Measurements from ENCODE around the gene MAP2K6. TPM values are rescaled to one million over a fixed set of nuclear protein-coding genes. Genes with fewer than 3 reads are reported as not detected.

Gene MAP2K6
- total and polyA plus RNA-seq, 2 of the 8 experiments (the other 6 are each of a cell fraction or from before 2014, with no cell fraction given) = 11.0 to 44.1 TPM

DNA sequence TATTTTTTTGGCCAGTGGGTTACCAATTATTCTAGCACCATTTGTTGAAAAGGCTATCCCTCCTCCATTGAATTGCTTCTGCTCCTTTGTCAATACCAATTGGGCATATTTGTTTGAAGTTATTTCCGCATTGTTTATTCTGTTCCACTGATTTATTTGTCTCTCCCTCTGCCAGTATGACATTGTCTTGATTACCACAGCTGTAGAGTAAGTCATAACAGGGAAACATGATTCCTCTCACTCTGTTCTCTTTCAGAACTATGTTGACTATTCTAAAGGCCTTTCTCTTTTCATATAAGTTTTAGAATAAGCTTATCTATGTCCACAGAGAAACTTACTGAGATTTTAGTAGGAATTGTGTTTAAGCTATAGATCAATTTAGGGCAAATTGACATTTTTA, 94.3 kb downstream of the MAP2K6 start:
- Histone ChIP-seq H3K27me3 (replicated peaks in 1 of 4; ENCODE audit: control insufficient read depth in 3 of 4, extremely low read depth in 1 of 4, insufficient read depth in 3 of 4, low read length in 3 of 4) (no peaks in the 10 kb centered on the region), H2BK20ac (ENCODE audit: low read length) (no peak overlapping the region), H3K4me2 (ENCODE audit: insufficient read depth in 1 of 2, low read depth in 2 of 2, low read length in 2 of 2) (no peak overlapping the region), H3K9me3 (ENCODE audit: insufficient read depth in 2 of 2, low read depth in 1 of 2, low read length in 1 of 2) (no peaks in the 10 kb centered on the region), H3K4ac (replicated peaks; ENCODE audit: insufficient read length, low read depth, low read length) (no peak overlapping the region), H2BK5ac (ENCODE audit: low read depth, low read length) (no peak overlapping the region), H2BK12ac (ENCODE audit: low read depth, low read length) (no peak overlapping the region), H4K8ac (ENCODE audit: extremely low read depth, insufficient read depth, low read length) (no peak overlapping the region), H4K5ac (ENCODE audit: insufficient read length, low read depth, low read length) (no peak overlapping the region), H2BK15ac (ENCODE audit: low read length) (no peak overlapping the region), H3K23me2 (ENCODE audit: low read depth, low read length) (no peaks in the 10 kb centered on the region; the same call in 1 of the 2 replicates), H3K79me1 (ENCODE audit: low read depth, low read length) (no peaks in the 10 kb centered on the region), H3K4me3 (ENCODE audit: extremely low read depth in 1 of 4, insufficient read depth in 2 of 4, low read depth in 3 of 4, low read length in 4 of 4) (no peak overlapping the region), H2AK5ac (ENCODE audit: low read depth, low read length) (no peak overlapping the region), H3K23ac (ENCODE audit: insufficient read length) (no peak overlapping the region), H3K36me3 (ENCODE audit: control insufficient read depth in 2 of 4, insufficient read depth in 4 of 4, low read length in 3 of 4) (no peaks in the 10 kb centered on the region), H4K20me1 (replicated peaks in 1 of 2; ENCODE audit: control insufficient read depth in 1 of 2, insufficient read depth in 2 of 2, low read length in 2 of 2) (no peaks in the 10 kb centered on the region), H3K4me1 (replicated peaks in 1 of 4; ENCODE audit: control insufficient read depth in 3 of 4, insufficient read depth in 4 of 4, low read length in 3 of 4) (peaks cover 0 to 4% (median 1%) of the 10 kb centered on the region in 4 experiments; a peak in 3 of 7 replicates), H3K56ac (replicated peaks; ENCODE audit: insufficient read length, low read depth, low read length) (no peak overlapping the region), H2BK120ac (replicated peaks; ENCODE audit: low read depth, low read length) (no peak overlapping the region), H3K79me2 (ENCODE audit: control insufficient read depth in 1 of 2, insufficient read depth in 2 of 2, low read length in 2 of 2) (peaks cover 0 to 2% of the 10 kb centered on the region in 2 experiments; a peak in 1 of 4 replicates), H4K91ac (replicated peaks; ENCODE audit: insufficient read length, low read length) (no peak overlapping the region), H3K18ac (ENCODE audit: extremely low read depth, low read length) (no peak overlapping the region), H2AFZ (ENCODE audit: low read length) (no peak overlapping the region), H3K14ac (ENCODE audit: insufficient read length) (no peak overlapping the region), H3K27ac (ENCODE audit: low read depth, low read length) (no peak overlapping the region), H3K9ac (replicated peaks in 1 of 4; ENCODE audit: extremely low read depth in 1 of 4, low read depth in 3 of 4, low read length in 3 of 4) (no peak overlapping the region)
- ChIA-PET CTCF (ENCODE audit: partially characterized antibody) (interaction anchor here (1.2 kb wide), 1 partner anchor 13 kb away, joined by 6 read pairs; no protein-coding TSS in a partner anchor), POLR2A (ENCODE audit: partially characterized antibody) (no interaction called here)
- no peak for TF ChIP-seq RAD21 (IDR thresholded peaks at IDR 0.05 in 1 of 2, conservative IDR thresholded peaks at IDR 0.05 in 1 of 2; ENCODE audit: low read depth in 2 of 2, low read length in 2 of 2)
- no peak for TF ChIP-seq CBX8 (IDR thresholded peaks at IDR 0.05; ENCODE audit: borderline replicate concordance, low read depth, low read length)
- TF ChIP-seq KDM1A (IDR thresholded peaks at IDR 0.05; ENCODE audit: borderline replicate concordance, low read length) = no peak
- TF ChIP-seq ASH2L (IDR thresholded peaks at IDR 0.05; ENCODE audit: low read length) = no peak
- no peak for TF ChIP-seq SP2 (IDR thresholded peaks at IDR 0.05; ENCODE audit: low read length)
- DNase-seq (ENCODE audit: low read depth in 1 of 2, low spot score in 2 of 2) (no peak), FAIRE-seq (no peak)
- 67% methylated on average over 1 of the region's 1 CpG; no CpG with 5 or more reads in 1 of the 2 experiments for WGBS, 2 experiments (ENCODE audit: extremely low coverage in 1 of 2, insufficient coverage in 1 of 2, insufficient read length in 1 of 2, insufficient replicate concordance in 2 of 2, low coverage in 1 of 2, low lambda C conversion rate in 2 of 2, missing lambda C conversion rate in 1 of 2)

Data from H1 (cell line).